Activated CD4-positive, alpha-beta T cell treated with anti-CD3 and anti-CD28 coated beads, Interleukin-2, amount 50 U/mL, for 1 hour (primary cell): ENCODE data around the gene ENTPD2.
A peak's percentile ranks its signal among the peaks of the same experiment; 100 is the strongest.

ENCODE experiments used
- DNase-seq: peaks from one replicate; pipeline ENCODE4 v3.0.0-alpha.2; 2020

The ENTPD2 gene

GRCh38 chr9:137078701-137079400, 25.0 kb upstream of the ENTPD2 start:
- no peak for DNase-seq

- peak; percentile 22 for DNase-seq
Measured at GRCh38 chr9:137077758-137078693, 24.2 kb upstream of the ENTPD2 start.

DNA sequence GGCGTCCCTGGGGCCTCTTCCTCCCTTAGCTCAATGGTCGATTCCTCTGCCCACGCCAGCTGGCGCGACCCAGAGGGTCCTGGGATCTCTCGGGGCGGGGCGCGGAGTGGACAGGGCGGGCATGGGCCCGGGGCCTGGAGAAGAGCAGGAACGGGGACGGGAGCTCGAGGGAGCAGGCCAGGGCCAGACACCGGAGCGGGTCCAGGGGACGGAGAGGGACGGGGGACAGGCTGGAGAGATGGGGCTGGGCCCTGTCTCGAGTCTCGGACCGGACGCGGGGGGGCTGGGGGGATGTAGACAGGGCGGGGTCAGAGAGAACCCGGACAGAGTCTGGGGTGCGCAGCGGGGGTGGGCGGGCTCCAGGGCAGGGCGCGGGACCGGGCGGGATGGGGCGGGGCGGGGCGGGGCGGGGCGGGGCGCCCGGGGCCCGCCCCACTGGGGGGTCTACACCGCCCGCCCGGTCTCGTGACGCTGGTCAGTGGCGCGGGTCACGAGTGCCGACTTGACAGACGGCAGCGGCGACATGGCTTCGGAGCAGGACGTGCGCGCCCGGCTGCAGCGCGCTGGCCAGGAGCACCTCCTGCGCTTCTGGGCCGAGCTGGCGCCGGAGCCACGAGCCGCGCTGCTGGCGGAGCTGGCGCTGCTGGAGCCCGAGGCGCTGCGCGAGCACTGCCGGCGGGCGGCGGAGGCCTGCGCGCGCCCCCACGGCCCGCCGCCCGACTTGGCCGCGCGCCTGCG, 23.3 kb upstream of the ENTPD2 start, which contains the start of gene UAP1L1:
UAP1L1 (plus strand) TSS at position 508 of the 738 bp plus-strand sequence; CDS start at position 524, 16 bp downstream.
- DNase-seq = peak; percentile 31

- DNase-seq = no peak
Measured at GRCh38 chr9:137076636-137077009, 22.8 kb upstream of the ENTPD2 start.

GRCh38 chr9:137075275-137075775, 21.5 kb upstream of the ENTPD2 start:
- DNase-seq = no peak

- DNase-seq = no peak
Measured at GRCh38 chr9:137074657-137075274, 20.9 kb upstream of the ENTPD2 start.

DNA sequence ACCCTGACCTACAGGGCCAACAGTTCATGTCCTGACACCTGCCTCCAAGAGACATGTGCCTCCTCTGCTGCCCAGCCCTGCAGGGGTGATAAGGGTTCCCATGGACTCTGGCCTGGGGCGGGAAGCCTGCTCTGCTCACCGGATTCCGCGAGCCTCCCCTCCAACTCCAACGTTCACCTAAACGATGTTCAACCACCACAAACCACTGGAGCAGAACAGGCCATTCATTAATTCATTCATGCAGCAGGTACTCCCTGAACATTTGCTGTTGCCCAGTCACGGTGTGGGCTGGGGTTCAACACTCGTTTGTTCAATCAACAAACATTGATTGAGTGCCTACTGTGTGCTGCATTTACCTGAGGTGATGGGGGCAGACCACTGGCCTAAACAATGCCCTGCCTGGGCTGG, 20.1 kb upstream of the ENTPD2 start:
- DNase-seq = no peak

DNA sequence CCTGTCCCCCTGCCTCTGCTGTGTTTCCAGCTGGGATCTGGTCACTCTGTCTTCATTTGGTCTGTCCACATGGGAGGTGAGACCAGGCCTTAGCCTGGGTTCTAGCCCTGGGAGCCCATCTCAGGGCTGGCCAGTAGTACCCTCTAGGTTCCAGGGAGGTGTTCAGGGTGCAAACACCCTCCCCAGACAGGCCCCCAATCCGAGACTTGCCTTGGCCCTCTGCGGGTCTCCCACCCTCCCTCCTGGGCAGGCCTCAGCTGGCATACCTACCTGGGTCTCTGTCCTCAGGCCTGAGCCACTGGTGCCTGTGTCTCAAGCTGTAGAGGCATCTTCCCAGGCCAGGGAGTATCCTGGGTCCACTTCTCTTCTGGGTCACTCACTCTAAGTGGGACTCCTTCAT, 17.4 kb upstream of the ENTPD2 start:
- no peak for DNase-seq

DNA sequence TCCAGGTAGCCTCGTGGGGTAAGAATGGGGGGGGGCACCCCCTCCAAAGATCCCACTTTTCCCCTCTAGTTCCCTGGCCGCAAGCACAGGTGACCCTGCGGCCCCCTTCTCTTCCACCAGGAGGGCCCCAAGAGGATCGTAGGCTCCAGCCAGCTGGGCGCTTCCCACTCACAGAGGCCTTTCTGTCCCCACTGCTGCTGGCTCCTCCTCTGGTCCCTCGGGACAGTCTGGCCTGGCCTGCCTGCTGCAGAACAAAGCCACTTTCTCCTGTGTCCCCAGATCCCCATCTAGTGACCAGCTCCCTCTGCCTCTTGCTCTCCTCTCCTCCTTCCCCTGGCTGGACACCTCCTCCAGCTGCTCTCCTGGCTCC, 17.0 kb upstream of the ENTPD2 start:
- no peak for DNase-seq

DNA sequence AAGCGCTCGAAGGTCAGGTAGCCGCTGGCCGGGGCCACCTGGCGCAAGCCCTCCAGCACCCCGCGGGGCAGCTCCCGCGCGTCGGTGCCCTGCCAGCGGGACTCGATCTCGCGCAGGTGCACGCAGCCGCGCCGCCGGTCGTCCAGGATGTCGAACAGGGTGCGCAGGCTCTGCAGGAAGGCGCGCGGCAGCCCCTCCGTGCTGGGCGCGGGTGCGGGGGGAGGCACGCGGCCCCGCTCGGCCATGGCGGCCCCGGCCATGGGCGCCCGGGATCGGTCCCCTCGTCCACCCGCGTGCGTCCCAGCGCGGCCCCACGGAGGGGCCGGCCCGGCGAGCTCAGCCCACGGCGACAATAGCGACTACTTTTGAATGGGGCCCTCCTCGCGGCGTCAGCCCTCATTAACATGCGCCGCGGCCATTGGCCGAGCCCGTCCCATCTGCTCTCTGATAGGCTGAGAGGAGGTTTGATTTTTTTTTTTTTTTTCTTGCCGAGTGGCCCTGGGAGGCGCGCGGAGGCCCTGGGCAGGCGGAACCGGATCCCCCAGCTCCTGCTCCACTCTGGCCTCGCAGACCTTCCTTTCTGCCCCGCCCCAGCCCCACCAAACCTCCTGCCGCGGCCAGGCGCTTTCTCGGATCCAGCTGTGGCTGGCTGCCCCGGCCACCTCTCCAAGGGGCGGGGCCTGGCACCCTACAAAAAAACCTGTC, 16.5 kb upstream of the ENTPD2 start, which contains the start of gene SAPCD2:
SAPCD2 (minus strand) TSS at position 357 of the 705 bp plus-strand sequence; CDS start at position 260, 97 bp downstream.
- DNase-seq = peak; percentile 80

DNA sequence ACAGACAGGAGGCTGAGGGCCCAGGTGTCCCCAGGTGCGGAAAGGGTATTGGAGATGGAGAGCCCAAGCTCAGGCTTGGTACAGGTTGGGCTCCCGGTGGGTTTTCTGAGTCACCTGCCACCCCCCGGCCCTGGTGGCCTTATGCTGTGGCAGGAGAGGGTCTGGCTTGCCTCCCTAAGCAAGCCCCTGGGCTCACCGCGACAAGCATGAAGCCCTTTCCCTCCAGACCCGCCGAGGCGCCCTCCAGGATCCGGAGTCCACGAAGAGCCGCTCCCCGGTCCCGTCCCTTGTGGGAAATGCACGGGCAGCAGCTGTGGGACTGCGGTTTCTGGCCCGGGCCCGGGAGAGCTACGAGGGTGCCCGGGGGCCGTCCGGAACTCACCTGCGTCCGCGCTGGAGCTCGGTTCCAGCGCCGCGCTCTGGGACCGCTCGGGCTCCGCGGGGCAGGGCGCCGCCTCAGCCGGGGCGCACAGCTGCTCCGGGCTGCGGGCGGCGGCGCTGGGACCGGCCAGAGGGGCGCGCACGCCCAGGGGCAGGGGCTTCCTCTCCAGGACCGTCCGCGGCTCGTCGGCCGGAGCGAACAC, 15.7 kb upstream of the ENTPD2 start:
- no peak for DNase-seq

GRCh38 chr9:137068539-137069507, 15.0 kb upstream of the ENTPD2 start:
- no peak for DNase-seq

DNA sequence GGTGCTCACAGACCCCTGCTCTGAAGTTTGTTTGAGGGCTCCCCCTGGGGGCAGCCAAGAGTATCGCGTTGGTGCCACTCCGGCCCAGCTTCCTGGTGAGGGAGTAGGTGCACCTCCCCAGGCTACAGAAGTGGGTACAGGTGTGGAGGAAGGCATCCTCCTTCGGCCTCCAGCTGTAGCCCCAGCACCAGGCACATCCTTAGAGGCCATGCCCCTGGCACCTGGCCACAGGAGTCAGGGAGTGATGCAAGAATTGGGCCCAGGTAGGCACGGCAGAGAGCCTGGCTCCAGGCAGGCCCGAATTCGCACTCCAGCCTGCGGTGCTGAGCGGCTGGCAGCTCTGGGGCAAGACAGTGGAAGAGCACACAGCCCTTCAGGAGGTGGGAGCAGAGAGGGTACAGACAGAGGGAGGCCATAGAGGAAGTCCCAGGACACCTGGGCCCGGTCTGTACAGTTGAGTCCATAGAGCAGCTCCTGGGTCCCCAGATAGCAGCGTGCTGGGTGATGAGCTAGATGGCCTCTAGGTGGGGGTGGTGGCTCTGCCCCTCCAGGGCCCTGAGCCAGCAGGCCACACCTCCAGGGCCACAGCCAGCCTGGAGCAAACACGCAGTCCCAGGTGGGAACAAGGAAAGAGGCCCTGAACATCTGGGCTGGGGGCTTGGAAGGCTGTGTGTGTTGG, 14.1 kb upstream of the ENTPD2 start:
- peak; percentile 87 for DNase-seq

GRCh38 chr9:137066096-137066861, 12.4 kb upstream of the ENTPD2 start:
- DNase-seq = no peak

- no peak for DNase-seq
Measured at GRCh38 chr9:137065336-137065967, 11.6 kb upstream of the ENTPD2 start.

GRCh38 chr9:137064880-137065164, 11.0 kb upstream of the ENTPD2 start:
- no peak for DNase-seq

GRCh38 chr9:137064027-137064879, 10.4 kb upstream of the ENTPD2 start:
- DNase-seq = peak; percentile 57
